Fibroblast of lung (primary cell): ENCODE data around the gene SIM1.

Experiments
- CTCF ChIP-seq, 2 donors: IDR thresholded peaks in 1 of 2; conservative IDR thresholded peaks in 1 of 2; 1 replicate in 1 of 2; 2 replicates in 1 of 2; pipeline ENCODE4 v1.5.1; 2011 to 2012; ENCODE audit warnings: low read length in 2 of 2, control low read depth in 1 of 2, inconsistent platforms in 1 of 2, low read depth in 1 of 2, mild to moderate bottlenecking in 1 of 2
- EZH2 ChIP-seq: IDR thresholded peaks from 2 replicates; pipeline ENCODE4 v1.5.1; 2012; ENCODE audit warnings: low read length, control low read depth, mild to moderate bottlenecking; ENCODE audit errors: missing control alignments

GRCh38 chr6:100350139-100350538, 114.6 kb downstream of the SIM1 start:
- TF ChIP-seq CTCF (conservative IDR thresholded peaks at IDR 0.05 in 1 of 2, IDR thresholded peaks at IDR 0.05 in 1 of 2; ENCODE audit: low read depth in 1 of 2, low read length in 2 of 2) (no peak), EZH2 (no peak)
